Measurements from ENCODE around the gene CBLC.
A peak's percentile ranks its signal among the peaks of the same experiment; 100 is the strongest.
"Not testable (repeated sequence)": the region's sequence is repeated elsewhere in the genome, so short reads cannot be mapped to it uniquely, and the experiment has no call there.

The CBLC gene

DNA sequence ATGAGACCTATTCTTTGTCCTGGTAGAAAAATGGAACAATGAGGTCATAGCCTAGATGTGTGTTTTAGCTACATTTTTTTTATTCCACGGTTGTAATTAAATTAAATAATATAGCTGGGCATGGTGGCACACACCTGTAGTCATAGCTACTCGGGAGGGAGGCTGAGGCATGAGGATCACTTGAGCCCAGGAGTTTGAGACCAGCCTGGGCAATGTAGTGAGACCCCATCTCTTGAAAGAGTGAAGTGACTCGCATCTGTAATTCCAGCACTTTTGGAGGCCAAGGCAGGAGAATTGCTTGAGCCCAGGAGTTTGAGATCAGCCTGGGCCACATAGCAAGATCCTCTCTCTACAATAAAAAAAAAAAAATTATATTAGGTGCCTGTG lies 11.7 kb upstream of the CBLC start:
- DNase-seq: no peak

DNA sequence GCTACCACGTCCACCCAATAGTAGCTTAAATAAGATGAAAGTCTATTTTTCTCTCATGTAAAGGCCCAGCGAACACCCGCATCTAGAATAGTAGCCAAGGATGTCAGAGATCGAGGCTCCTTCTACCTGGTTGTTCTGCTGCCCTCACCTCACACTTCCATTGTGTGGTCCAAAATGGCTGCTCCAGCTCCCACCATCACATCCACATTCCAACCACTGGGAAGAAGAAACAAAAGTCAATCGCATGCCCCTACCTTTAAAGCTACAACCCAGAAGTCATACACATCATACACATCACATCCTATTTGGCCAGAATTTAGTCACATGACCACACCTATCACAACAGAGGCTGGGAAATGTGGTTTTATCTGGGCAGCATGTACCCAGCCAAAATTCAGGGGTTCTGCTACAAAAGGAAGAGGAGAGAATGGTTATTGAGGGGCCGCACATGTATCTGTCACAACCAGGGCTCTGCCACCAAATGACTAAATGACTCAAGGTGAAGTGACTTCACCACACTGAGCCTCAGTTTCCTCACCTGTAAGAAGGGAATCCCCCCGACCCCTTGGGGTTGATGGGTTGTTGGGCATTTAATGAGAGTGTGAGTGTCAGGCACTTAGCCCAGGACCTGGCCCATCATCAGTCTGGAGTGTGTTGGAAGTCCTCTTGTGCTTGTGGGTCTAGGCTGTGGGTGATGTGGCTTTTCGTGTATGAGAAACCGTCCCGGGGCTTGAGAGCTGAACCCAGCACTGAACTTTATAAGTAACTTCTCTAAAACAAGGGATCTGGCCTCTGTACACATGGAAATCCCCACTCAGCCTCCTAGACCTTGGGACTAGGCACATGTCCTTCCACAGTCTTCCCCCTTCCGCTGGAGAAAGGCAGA lies 10.2 kb upstream of the CBLC start:
- DNase-seq: peak in 1 of 2 donors; percentile 42

DNA sequence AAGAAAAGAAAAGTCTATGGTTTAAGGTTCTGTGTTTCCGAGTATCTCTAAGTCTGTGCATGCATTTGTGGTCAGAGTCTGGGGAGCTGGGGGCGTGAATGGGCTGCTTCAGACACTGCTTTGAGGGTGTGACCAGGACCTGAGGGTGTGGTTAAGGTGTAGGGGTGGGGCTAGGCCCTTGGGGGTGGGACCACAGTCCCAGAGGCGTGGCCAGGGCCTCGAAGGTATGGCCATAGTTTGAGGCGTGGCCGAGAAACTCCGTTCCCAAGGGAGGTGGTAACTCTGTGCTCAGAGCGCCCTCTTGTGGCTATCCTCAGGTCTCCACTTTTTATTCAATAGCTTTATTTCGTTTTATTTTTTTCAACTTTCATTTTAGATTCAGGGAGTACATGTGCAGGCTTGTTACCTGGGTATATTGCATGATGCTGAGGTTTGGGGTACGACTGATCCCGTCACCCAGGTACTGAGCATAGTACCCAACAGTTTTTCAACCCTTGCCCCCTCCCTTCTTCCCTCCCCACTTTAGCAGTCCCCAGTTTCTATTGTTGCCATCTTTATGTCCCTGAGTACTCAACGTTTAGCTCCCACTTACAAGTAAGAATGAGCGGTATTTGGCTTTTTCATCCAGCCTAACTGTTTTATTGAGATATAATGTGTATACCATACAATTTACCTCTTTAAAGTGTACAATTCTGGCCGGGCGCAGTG lies 7.0 kb upstream of the CBLC start:
- peak; percentile 98 to 99 for DNase-seq

DNA sequence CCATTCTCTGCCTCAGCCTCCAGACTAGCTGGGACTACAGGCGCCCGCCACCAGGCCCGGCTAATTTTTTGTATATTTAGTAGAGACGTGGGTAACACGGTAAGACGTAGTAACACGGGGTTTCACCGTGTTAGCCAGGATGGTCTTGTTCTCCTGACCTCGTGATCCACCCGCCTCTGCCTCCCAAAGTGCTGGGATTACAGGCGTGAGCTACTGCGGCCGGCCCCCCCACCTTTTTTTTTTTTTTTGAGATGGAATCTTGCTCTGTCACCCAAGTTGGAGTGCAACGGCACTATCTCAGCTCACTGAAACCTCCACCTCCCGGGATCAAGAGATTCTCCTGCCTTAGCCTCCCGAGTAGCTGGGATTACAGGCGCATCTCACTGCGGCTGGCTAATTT lies 5.5 kb upstream of the CBLC start:
- not testable (repeated sequence) for DNase-seq

DNA sequence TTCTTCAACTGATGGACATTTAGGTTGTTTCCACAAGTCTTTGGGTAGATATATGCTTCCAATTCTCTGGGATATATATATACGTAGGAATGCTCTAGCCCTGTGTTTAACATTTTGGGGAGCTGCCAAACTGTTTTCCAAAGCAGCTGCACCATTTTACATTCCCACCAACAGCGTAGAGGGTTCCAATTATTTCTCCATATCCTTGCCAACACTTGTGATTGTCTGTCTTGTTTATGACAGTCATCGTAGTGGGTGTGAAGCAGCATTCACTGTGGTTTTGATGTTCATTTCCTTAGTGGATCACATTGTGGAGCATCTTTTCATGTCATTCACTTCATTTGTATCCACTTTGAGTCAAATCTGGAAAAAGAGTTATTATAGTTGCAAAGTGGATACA lies 4.7 kb upstream of the CBLC start:
- no peak for DNase-seq

DNA sequence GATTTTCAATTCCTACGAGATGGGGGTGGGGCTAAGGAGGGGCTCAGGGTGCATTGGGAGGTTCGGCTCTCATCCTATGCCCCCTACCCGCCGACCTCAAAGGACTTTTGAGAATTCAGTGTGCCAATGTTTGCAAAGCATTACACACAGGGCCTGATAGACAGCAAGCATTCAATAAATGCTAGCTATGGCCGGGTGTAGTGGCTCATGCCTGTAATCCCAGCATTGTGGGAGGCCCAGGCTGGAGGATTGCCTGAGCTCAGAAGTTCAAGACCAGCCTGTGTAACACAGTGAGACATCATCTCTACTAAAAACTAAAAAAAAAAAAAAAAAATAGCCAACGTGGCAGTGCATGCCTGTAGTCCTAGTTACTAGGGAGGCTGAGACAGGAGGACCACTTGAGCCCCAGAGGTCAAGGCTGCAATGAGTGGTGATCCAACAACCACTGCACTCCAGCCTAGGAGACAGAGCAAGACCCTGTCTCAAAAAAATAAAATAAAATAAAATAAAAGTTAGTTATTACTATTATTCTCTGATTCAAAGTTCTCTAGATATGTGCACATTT lies 1.9 kb upstream of the CBLC start:
- no peak for DNase-seq

DNA sequence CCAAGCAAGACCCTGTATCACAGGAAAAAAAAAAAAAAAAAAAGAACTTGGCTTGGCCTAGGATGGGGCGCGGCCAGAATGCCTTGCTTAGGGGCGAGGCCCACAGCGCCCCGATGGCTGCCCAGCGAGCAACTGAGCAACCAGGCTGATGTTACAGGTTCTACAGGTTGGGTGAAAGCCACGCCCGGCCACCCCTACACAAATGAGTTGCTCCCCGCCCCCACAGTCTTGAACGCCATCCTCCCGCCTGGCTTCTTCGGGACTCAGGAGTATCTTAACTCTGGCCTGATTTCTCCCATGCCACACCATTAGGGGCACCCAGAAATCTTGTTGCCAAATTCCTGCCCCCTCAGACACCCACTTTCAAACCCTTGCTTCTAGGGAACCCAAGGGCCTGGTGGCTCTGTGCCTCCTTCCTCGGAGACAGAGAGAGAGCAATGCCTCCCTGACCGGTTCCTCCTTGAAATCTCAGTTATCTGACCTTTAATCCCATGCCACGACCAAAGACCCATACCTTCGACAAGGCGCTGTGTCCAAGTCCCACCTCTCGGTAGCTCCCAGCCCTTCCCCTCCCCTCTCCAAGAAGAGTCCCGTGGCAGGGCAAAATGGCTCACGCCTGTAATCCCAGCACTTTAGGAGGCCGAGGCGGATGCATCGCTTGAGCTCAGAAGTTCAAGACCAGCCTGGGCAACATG lies 1.1 kb upstream of the CBLC start:
- no peak for DNase-seq

DNA sequence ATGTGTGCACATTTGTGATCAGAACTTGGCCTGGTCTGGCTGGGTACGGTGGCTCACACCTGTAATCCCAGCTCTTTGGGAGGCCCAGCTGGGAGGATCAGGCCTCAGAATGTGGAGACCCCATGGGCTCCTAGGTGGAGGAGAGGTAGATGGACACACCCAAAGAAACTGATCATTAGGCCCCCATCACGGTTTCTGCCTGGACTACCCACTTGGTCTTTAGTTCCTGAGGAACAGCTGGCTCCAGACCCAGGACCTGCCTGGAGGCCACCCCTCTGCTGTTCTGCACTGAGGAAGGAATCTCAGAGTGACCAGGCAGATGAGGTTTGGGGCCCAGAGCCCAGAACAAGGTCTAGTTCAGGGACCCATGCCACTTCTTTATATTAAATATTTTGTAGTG lies 1.5 kb downstream of the CBLC start:
- no peak for DNase-seq

DNA sequence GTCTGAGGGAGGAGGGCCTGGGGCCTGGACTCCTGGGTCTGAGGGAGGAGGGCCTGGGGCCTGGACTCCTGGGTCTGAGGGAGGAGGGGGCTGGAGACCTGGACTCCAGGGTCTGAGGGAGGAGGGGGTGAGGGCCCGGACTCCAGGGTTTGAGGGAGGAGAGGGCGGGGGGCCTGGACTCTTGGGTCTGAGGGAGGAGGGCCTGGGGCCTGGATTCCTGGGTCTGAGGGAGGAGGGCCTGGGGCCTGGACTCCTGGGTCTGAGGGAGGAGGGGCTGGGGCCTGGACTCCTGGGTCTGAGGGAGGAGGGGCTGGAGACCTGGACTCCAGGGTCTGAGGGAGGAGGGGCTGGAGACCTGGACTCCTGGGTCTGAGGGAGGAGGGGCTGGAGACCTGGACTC lies 4.0 kb downstream of the CBLC start:
- DNase-seq: not testable (repeated sequence)

DNA sequence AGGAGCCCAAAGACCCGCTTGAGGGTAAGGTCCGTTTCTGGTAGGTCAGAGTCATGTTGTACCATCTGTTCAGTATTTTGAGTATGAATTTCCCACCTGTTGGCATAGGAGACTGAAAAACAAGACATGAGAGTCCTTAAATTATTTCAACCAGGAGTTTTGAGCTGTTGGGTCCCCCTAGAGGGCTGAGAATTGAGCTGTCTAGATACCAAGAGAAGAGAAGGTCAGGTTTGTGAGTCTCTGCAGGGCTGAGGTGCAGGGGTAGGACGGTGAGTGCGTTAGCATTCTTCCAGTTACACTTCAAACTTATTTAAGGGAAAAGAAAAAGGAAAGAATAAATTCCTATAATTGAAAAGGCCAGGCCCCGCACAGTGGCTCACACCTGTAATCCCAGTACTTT lies 5.0 kb downstream of the CBLC start:
- DNase-seq: no peak

DNA sequence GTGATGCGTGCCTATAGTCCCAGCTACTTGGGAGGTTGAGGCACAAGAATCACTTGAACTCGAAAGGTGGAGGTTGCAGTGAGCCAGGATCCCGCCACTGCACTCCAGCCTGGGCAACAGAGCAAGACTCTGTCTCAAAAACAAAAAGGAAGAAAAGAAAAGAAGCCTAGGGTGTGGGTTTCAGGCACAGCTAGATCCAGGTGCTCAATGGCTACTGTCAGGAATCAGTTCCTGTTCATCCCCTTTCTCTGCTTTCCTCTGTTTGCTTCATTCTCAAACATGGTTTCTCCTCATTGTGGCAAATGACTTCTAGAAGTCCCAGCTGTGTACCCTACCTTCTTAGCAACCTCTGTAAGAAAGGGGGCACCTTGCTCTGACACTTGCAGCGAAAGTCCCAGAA lies 5.9 kb downstream of the CBLC start:
- DNase-seq: no peak

DNA sequence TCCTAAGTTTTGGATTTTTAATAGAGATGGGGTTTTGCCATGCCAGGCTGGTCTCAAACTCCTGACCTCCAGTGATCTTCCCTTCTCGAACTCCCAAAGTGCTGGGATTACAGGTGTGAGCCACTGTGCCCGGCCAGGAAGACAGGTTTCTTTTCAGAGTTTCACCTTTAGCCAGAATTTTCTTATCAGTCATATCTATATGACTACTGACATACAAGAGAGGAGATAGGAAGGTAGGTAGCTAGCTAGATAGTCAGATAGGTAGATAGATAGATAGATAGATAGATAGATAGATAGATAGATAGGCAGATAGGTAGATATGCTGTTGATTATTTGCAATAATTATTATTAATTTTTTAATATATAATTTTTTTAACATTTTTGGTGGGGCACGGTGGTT lies 7.6 kb downstream of the CBLC start:
- no peak for DNase-seq

DNA sequence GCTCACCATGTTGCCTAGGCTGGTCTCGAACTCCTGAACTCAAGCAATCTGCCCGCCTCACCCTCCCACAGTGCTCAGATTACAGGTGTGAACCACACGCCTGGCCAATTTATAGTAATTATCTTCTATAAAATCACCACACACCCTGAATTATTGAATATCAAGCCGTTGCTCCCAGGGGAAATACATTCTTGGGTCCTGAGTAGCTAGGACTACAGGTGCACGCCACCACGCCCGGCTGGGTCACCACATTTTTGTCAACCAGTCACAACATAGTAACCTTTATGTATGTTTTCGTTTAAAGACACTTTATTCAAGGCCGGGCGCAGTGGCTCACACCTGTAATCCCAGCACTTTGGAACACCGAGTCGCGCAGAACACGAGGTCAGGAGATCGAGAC lies 8.3 kb downstream of the CBLC start:
- no peak for DNase-seq

DNA sequence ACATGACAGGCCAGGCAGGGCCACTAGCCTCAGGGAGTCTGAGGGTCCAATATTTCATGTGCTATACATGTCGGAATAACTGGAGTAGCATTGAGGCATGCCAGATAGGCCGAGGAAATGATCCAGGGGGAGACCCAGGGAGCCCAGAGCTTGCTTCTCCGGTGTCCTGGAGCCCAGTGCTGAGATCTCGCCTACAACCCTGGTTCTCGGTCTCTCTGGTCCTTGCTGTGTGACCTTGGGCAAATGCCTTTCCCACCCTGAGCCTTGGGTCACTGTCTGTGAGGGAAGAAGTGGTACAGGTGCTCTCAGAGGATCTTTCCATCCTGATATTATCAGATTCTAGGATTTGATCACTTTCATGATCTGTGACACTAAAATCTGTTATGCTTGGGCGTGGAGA lies 11.3 kb downstream of the CBLC start:
- no peak for DNase-seq

DNA sequence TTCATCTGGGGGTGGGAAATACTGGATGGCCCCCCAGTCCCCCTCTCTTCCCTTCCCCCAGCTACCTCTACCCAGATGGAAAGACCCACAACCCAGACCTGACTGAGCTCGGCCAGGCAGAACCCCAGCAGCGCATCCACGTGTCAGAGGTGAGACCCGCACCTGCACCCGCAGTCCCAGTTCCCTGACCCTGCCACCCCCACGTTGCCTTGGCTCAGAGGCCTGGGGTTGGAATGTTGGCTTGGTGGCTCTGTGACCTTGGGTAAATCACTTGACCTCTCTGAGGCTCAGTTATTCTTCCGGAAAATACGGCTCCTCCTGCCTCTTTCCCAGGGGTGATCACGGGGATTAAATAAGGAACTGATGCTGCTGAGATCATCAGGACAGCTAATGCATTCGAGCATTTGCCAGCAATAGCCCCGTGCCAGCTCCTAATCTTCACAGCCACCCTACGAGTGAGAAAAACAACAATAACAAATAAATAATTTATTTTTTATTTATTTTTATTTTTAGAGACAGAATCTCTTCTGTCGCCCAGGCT lies 12.3 kb downstream of the CBLC start:
- DNase-seq: no peak

DNA sequence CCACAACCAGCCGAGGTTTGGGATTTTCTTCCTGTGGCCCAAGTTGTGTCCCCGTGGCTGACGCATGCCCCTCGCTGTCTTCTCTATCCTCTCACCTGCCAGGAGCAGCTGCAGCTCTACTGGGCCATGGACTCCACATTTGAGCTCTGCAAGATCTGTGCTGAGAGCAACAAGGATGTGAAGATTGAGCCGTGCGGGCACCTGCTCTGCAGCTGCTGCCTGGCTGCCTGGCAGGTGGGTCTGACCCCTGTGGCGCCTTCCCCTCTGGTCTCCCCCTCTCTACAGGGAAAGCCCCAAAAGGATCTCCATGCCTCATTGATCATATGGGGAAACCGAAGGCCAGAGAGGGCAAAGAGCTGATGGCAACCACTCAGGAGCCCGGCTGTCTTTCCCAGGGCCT lies 14.6 kb downstream of the CBLC start:
- DNase-seq: no peak

DNA sequence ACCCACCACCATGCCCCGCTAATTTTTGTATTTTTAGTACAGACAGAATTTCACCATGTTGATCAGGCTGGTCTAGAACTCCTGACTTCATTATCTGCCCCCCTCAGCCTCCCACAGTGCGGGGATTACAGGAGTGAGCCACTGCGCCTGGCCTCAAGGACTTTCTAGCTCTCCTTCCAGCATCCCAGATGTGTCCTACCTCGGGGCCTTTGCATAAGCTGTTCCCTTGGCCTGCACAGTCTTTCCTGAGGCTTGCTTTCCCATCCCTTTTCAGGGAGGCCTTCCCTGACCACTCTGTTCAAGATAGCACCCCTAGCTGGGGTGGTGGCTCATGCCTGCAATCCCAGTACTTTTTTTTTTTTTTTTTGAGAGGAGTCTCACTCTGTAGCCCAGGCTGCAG lies 16.9 kb downstream of the CBLC start:
- no peak for DNase-seq

DNA sequence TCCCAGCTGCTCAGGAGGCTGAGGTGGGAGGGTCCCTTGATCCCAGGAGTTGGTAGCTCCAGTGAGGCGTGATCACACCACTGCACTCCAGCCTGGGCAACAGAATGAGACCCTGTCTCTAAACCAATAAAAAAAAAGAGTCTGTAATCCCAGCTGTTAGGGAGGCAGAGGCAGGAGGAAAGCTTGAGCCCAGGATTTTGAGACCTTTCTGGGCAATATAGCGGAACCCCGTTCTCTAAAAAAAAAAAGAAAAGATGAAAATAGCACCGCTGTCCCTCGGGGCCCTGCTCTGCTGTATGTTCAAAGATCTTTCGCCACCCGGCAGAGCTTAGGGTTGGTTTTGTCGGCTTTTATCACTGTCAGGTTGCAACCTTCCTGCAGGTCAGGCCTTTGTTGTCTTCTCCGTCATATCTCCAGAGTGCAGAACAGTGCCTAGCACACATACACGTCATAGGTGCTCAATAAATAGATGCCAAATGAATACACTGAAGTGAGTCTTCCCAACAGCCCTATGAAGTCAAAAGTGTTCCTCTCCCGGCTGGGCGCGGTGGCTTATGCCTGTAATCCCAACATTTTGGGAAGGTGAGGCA lies 17.8 kb downstream of the CBLC start:
- no peak for DNase-seq

DNA sequence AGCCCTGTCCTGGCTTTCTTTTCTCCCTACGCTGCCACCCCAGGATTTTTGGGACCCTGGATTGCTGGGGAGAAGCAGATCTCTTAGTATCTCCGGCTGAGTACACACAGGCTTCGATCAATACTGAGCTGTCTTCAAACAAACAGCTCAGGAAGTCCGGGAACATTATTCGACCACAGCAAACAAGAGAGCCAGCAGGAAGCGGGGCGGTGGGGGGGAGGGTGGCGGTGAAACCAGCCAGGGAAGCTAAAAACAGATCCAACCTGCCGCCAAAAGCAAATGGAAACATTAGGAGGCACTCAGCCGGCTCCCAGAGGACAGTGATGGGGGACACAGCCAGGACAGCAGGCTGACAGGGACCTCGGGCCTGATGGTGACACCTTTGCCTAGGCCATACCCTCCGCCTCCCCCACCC lies 19.0 kb downstream of the CBLC start:
- peak in 1 of 2 donors; percentile 7 for DNase-seq

DNA sequence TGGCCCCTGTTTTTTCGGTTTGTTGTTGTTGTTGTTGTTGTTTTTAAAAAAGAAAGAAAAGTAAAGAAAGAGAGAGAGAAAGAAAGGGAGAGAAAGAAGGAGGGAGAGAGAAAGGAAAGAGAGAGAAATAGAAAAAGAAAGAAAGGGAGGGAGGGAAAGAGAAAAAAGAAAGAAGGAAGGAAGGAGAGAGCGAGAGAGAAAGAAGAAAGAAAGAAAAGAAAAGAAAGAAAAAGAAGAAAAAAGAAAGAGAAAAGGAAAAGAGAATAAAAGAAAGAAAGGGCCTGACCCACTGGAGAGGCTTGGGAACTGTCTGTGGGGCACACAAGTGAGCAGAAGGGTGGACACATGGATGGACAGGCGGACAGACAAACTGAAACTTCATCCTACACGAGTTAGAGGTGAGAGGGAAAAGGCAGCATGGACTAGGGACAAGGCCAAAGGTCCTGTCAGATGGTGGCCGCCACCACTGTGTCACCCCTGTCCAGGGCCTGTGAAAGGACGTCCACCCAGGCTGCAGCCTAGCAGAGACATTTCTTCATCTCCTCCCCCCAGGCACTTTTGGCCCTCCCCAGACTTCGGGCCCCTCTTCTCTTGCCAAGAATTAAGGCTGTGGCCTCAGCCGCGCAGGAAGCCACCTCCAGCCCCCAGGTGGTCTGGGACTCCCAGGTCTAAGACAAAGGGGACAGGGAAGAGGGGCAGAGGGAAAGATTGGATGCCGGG lies 22.1 kb downstream of the CBLC start:
- DNase-seq: no peak

DNA sequence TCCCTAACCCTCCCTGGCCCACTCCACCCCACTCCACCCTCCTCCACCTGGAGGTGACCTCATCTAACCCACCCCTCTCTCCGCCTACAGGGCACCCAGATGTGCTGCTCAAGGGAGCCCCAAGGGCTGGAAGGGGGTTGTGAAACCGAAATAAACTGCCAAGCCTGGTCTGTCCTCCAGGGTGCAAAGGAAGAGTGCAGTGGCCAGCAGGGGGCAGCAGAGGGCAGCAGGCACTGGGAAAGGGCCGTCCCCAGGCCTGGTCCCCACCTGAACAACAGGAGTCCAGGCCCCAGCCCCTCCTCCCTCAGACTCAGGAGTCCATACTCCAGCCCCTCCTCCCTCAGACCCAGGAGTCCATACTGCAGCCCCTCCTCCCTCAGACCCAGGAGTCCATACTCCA lies 22.8 kb downstream of the CBLC start:
- peak; percentile 76 to 78 for DNase-seq
